Spleen (tissue), 11 donors: ENCODE measurements around the gene PCTP. TPM values are rescaled to one million over a fixed set of nuclear protein-coding genes. Genes with fewer than 3 reads are reported as not detected.

Source experiments
- DNase-seq: peaks from one replicate; pipeline ENCODE4 v3.0.0-alpha.2; 2020
- H3K27ac ChIP-seq, 8 donors: fragments of 200-600 bp; sonication (generic) in 7 of 8; 1 replicate in 4 of 8; 2 replicates in 4 of 8; pipeline versions ENCODE4 v1.5.0 to v1.8.0; 2016 to 2021; ENCODE audit warnings: inconsistent platforms in 4 of 8, mild to moderate bottlenecking in 4 of 8, moderate library complexity in 1 of 8
- H3K27me3 ChIP-seq, 7 donors: fragments of 200-600 bp; sonication (generic) in 6 of 7; replicated peaks in 1 of 7; 1 replicate in 4 of 7; 2 replicates in 3 of 7; pipeline versions ENCODE4 v1.5.0 to v1.8.0; 2016 to 2021; ENCODE audit warnings: inconsistent platforms in 3 of 7, mild to moderate bottlenecking in 1 of 7
- H3K36me3 ChIP-seq, 6 donors: fragments of 200-600 bp; sonication (generic) in 5 of 6; 1 replicate in 4 of 6; 2 replicates in 2 of 6; pipeline versions ENCODE4 v1.5.0 to v1.8.0; 2016 to 2021; ENCODE audit warnings: inconsistent platforms in 2 of 6
- H3K4me1 ChIP-seq, 6 donors: fragments of 200-600 bp; sonication (generic) in 5 of 6; 1 replicate in 3 of 6; 2 replicates in 3 of 6; pipeline versions ENCODE4 v1.5.0 to v1.8.0; 2016 to 2021; ENCODE audit warnings: inconsistent platforms in 3 of 6
- H3K4me3 ChIP-seq, 8 donors: fragments of 200-600 bp; sonication (generic) in 7 of 8; 1 replicate in 4 of 8; 2 replicates in 4 of 8; pipeline versions ENCODE4 v1.5.0 to v1.8.0; 2016 to 2021; ENCODE audit warnings: inconsistent platforms in 4 of 8, mild to moderate bottlenecking in 4 of 8, moderate library complexity in 2 of 8
- H3K9me3 ChIP-seq, 8 donors: fragments of 200-600 bp; sonication (generic) in 7 of 8; 1 replicate in 4 of 8; 2 replicates in 4 of 8; pipeline versions ENCODE4 v1.5.0 to v1.8.0; 2016 to 2021; ENCODE audit warnings: inconsistent platforms in 4 of 8
- POLR2A ChIP-seq, 3 donors: fragments of 450-650 bp; IDR thresholded peaks; one replicate each; pipeline ENCODE4 v1.5.1; 2017; ENCODE audit warnings: antibody characterized with exemption in 3 of 3, mild to moderate bottlenecking in 1 of 3
- POLR2AphosphoS5 ChIP-seq, 3 donors: sonication (generic); formaldehyde crosslinking; IDR thresholded peaks; one replicate each; pipeline ENCODE4 v1.5.1; 2017; ENCODE audit warnings: antibody characterized with exemption in 3 of 3
- whole genome bisulfite sequencing, 5 donors: extraction: QIAGEN DNeasy Blood & Tissue Kit in 3 of 5; methylation state at CpG; one replicate each; pipeline versions ENCODE4 v1.1.5 to v1.1.7; 2013 to 2018; 5-methylcytosine and 5-hydroxymethylcytosine counted together
- intact Hi-C: fragments of 100-400 bp; cut with DNase I; formaldehyde crosslinking; loops from one replicate; pipeline ENCODE4 v1.15.0; 2023; ENCODE audit warnings: low total_unique reads
- polyA plus RNA-seq, 3 donors: library from polyadenylated mRNA; stranded (reverse); fragments of 200-250 nt; gene quantifications; one replicate each; pipeline ENCODE4 v1.2.1, GENCODE V29; 2013
- total RNA-seq, 7 donors: library from RNA; depleted of rRNA in 3 of 7; stranded (reverse); fragments of >200 nt in 3 of 7; fragmentation: NEBNext Ultra II Directional in 4 of 7; extraction: Animal tissue kit (Norgen Biotek cat#: 25700) in 4 of 7; gene quantifications; one replicate each; pipeline versions ENCODE4 v1.1.0 to v1.2.1, GENCODE V29; 2016 to 2021
- TF ChIP-seq, protein P1 (sequence below), 11 experiments: fragments of 200-600 bp in 7 of 11; fragments of 450-650 bp in 4 of 11; sonication (generic) in 4 of 11; IDR thresholded peaks in 8 of 11; conservative IDR thresholded peaks in 3 of 11; 1 replicate in 7 of 11; 2 replicates in 4 of 11; pipeline versions ENCODE4 v1.4.0 to v1.8.0; 2016 to 2021; ENCODE audit warnings: antibody characterized with exemption in 11 of 11, inconsistent platforms in 4 of 11, mild to moderate bottlenecking in 1 of 11
- donor health status: healthy with polysubstance abuse.
- donor health status: DM: no; HTN: no; CAD: no; lungs with moderate emphysema.
- donor health status: DM: no; HTN: no; CAD: no.
- donor health status: Bipolar disorder and iron deficiency.
- donor health status: healthy.
- donor health status: DM: no; HTN: no; CAD: no.
- donor health status: DM: yes; HTN: yes; CAD: no.

Gene PCTP
- total and polyA plus RNA-seq, 10 donors = 9.3 to 23.5 (median 18.5) TPM

DNA sequence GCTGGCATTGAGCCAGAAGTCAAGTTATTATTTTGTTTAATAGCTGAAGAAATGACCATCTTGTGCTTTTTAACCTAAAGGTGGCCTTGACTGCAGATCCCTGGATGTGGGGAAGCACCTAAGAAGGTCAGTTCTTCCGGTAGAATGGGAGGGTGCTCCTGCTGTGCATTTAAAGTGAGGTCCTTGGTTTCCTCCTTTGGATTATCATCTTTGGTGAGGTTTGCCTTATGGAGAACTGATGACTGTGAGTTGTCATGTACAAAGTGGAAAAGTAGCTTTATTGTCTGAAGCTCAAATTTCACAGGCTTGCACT is 66.5 kb downstream of the PCTP start:
- H3K27ac ChIP-seq = no peak overlapping the region
- H3K4me3 ChIP-seq = no peak overlapping the region
- peaks cover 0 to 7% (median 3%) of the 10 kb centered on the region in 6 donors for H3K4me1 ChIP-seq
- peaks cover 0 to 12% (median 9%) of the 10 kb centered on the region in 8 donors for H3K9me3 ChIP-seq
- no peaks in the 10 kb centered on the region for H3K27me3 ChIP-seq
- 11 to 67% (median 46%) methylated on average over 1 of the region's 1 CpG for WGBS, 5 donors
- intact Hi-C loops = no loop called here
- H3K36me3 ChIP-seq = no peaks in the 10 kb centered on the region
- DNase-seq = no peak
- TF ChIP-seq, protein P1, sequence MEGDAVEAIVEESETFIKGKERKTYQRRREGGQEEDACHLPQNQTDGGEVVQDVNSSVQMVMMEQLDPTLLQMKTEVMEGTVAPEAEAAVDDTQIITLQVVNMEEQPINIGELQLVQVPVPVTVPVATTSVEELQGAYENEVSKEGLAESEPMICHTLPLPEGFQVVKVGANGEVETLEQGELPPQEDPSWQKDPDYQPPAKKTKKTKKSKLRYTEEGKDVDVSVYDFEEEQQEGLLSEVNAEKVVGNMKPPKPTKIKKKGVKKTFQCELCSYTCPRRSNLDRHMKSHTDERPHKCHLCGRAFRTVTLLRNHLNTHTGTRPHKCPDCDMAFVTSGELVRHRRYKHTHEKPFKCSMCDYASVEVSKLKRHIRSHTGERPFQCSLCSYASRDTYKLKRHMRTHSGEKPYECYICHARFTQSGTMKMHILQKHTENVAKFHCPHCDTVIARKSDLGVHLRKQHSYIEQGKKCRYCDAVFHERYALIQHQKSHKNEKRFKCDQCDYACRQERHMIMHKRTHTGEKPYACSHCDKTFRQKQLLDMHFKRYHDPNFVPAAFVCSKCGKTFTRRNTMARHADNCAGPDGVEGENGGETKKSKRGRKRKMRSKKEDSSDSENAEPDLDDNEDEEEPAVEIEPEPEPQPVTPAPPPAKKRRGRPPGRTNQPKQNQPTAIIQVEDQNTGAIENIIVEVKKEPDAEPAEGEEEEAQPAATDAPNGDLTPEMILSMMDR (IDR thresholded peaks at IDR 0.05 in 8 of 11, conservative IDR thresholded peaks at IDR 0.05 in 3 of 11) = no peak
- TF ChIP-seq POLR2A (IDR thresholded peaks at IDR 0.05) (no peak), POLR2AphosphoS5 (IDR thresholded peaks at IDR 0.05) (no peak)

DNA sequence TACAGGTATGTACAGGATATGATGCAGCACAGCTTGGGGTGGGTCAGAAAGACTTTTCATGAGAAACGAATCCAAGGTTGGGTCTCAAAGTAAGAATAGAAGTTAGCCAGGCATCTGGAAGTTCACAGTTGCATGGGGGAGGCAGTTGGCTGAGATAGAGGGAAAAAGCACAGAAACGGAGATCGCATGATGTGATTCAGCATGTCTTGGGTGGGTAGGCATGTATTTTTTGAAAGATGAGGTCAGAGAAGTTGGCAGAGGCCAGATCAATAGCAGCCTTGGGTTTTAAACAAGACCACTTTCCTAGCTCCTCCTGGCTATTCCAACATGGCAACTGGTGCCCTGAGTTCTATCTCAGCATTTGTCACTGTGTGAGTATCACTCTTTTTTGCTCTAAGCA is 67.2 kb downstream of the PCTP start:
- Histone ChIP-seq H3K27ac (no peak overlapping the region), H3K27me3 (no peaks in the 10 kb centered on the region), H3K36me3 (no peaks in the 10 kb centered on the region), H3K9me3 (peaks cover 0 to 12% (median 9%) of the 10 kb centered on the region in 8 donors), H3K4me3 (no peak overlapping the region), H3K4me1 (peaks cover 0 to 7% (median 3%) of the 10 kb centered on the region in 6 donors)
- WGBS, 5 donors = 78 to 95% (median 85%) methylated on average over 3 of the region's 3 CpGs
- intact Hi-C loops = no loop called here
- DNase-seq = no peak
- no peak for TF ChIP-seq POLR2AphosphoS5 (IDR thresholded peaks at IDR 0.05)
- TF ChIP-seq, protein P1 (IDR thresholded peaks at IDR 0.05 in 8 of 11, conservative IDR thresholded peaks at IDR 0.05 in 3 of 11) = no peak
- TF ChIP-seq POLR2A (IDR thresholded peaks at IDR 0.05) = no peak

DNA sequence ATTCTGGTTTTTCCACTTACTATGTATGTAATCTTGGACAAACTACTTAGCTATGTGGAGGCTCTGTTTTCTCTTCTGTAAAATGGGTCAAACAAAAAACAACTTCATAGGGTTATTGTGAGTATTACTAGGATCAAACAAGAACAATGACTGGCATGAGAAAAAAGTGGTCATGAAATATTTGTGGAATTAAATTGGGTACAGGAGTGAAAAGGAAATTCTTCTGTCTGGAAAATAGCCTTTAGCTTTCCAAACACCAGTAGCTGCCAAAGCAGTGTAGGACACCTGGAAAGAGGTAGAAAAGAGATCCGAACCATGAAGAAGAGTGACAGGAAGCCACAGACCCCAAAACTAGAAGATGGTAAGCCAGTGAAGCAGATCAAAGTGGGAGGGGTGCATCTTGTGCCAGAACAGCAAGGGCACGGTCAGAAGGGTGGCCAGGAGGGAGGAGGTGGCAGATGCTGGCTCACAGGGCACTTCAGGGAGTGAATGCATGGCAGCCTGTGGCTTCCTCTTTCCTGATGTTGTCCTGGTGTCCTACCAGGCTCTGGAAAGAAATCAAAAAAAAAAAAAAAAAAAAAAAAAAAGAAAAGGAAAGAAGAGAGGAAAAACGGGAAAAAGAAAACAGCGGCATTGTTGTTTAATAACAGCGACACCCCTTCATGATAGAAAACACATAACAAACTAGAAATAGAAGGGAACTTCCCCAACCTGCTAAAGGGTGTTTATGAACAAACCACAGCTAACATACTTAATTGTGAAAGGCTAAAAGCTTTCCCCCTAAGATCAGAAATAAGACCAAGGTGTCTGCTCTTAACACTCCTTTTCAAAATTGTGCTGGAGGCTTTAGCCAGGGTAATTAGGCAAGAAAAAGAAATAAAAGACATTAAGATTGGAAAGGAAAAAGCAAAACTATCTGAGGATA is 67.9 kb downstream of the PCTP start:
- no peak for DNase-seq
- intact Hi-C loops = no loop called here
- peaks cover 0 to 12% (median 9%) of the 10 kb centered on the region in 8 donors for H3K9me3 ChIP-seq
- H3K36me3 ChIP-seq = no peaks in the 10 kb centered on the region
- 59 to 64% (median 61%) methylated on average over 5 of the region's 5 CpGs for WGBS, 5 donors
- no peak for TF ChIP-seq POLR2A (IDR thresholded peaks at IDR 0.05)
- TF ChIP-seq POLR2AphosphoS5 (IDR thresholded peaks at IDR 0.05) = no peak
- TF ChIP-seq, protein P1 (IDR thresholded peaks at IDR 0.05 in 8 of 11, conservative IDR thresholded peaks at IDR 0.05 in 3 of 11) = no peak
- H3K27ac ChIP-seq = no peak overlapping the region
- peaks cover 0 to 7% (median under 1%) of the 10 kb centered on the region in 6 donors for H3K4me1 ChIP-seq
- H3K4me3 ChIP-seq = no peak overlapping the region
- no peaks in the 10 kb centered on the region for H3K27me3 ChIP-seq

DNA sequence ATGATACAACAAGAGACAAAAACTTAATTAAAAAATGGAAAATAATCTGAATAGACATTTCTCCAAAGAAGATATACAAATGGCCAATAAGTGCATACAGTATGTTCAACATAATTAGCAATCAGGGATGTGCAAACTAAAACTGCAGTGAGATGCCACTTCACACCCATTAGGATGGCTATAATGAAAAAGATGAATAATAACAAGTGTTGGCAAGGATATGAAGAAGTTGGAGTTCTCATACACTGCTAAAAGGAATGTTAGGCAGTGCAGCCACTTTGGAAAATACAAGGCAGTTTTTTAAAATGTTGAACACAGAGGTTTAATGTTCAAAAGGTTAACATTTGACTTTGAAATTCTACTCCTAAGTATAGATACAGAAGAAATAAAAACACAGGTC is 69.8 kb downstream of the PCTP start:
- TF ChIP-seq POLR2A (IDR thresholded peaks at IDR 0.05) (no peak), POLR2AphosphoS5 (IDR thresholded peaks at IDR 0.05) (no peak)
- TF ChIP-seq, protein P1 (IDR thresholded peaks at IDR 0.05 in 8 of 11, conservative IDR thresholded peaks at IDR 0.05 in 3 of 11) = no peak
- no peaks in the 10 kb centered on the region for H3K4me1 ChIP-seq
- H3K27ac ChIP-seq = no peak overlapping the region
- H3K4me3 ChIP-seq = no peak overlapping the region
- no peaks in the 10 kb centered on the region for H3K36me3 ChIP-seq
- peaks cover 0 to 12% (median 9%) of the 10 kb centered on the region in 8 donors for H3K9me3 ChIP-seq
- no peak for DNase-seq
- intact Hi-C loops = no loop called here
- no peaks in the 10 kb centered on the region for H3K27me3 ChIP-seq
